Measurements from ENCODE around the gene PPARD. TPM values are rescaled to one million over a fixed set of nuclear protein-coding genes. Genes with fewer than 3 reads are reported as not detected.

Gene PPARD
- total RNA-seq, 1 experiment from 2014 or later, result 13.4 TPM

- no peak for DNase-seq (ENCODE audit: low read depth)
Observed at GRCh38 chr6:35465646-35466045, 123.3 kb downstream of the PPARD start.

- peak; percentile 92 for DNase-seq (ENCODE audit: low read depth)
Observed at GRCh38 chr6:35468181-35468979, 126.0 kb downstream of the PPARD start, which contains the start of gene RPL10A. TSS of gene RPL10A (plus strand) at chr6:35468401. CDS start at chr6:35468435, 34 bp downstream.

GRCh38 chr6:35468980-35469750, 126.8 kb downstream of the PPARD start:
- no peak for DNase-seq (ENCODE audit: low read depth)

GRCh38 chr6:35469751-35470662, 127.6 kb downstream of the PPARD start:
- DNase-seq (ENCODE audit: low read depth), result no peak

- DNase-seq (ENCODE audit: low read depth), result no peak
Observed at GRCh38 chr6:35470663-35471120, 128.3 kb downstream of the PPARD start.

GRCh38 chr6:35471836-35472345, 129.5 kb downstream of the PPARD start:
- no peak for DNase-seq (ENCODE audit: low read depth)

- no peak for DNase-seq (ENCODE audit: low read depth)
Observed at GRCh38 chr6:35473075-35473849, 130.9 kb downstream of the PPARD start.

GRCh38 chr6:35473850-35474130, 131.4 kb downstream of the PPARD start:
- no peak for DNase-seq (ENCODE audit: low read depth)

- no peak for DNase-seq (ENCODE audit: low read depth)
Observed at GRCh38 chr6:35474131-35474941, 132.0 kb downstream of the PPARD start.

- DNase-seq (ENCODE audit: low read depth), result no peak
Observed at GRCh38 chr6:35474942-35475570, 132.7 kb downstream of the PPARD start.

GRCh38 chr6:35475573-35475972, 133.2 kb downstream of the PPARD start:
- no peak for DNase-seq (ENCODE audit: low read depth)

GRCh38 chr6:35476004-35476403, 133.6 kb downstream of the PPARD start:
- no peak for DNase-seq (ENCODE audit: low read depth)

- no peak for DNase-seq (ENCODE audit: low read depth)
Observed at GRCh38 chr6:35477028-35477427, 134.7 kb downstream of the PPARD start.

Small RNAs within 50 kb of the gene (small RNA-seq; reads per million reads assigned to genes)
- not detected for gene MIR7111

Other genes starting within 250 kb of the PPARD start
- 0.13 TPM in 1 of 2 replicates, not detected in the other for gene TCP11, start 201.2 kb upstream of the PPARD start, total RNA-seq (2014; rRNA removed; shearing (Covaris generic))
- gene SCUBE3, start 128.6 kb upstream of the PPARD start, total RNA-seq (2014; rRNA removed; shearing (Covaris generic)), result 0.84 and 1.0 TPM in 2 replicates
- 11.6 and 14.0 TPM in 2 replicates for gene ZNF76, start 82.8 kb upstream of the PPARD start, total RNA-seq (2014; rRNA removed; shearing (Covaris generic))
- 8.9 and 9.1 TPM in 2 replicates for gene DEF6, start 44.7 kb upstream of the PPARD start, total RNA-seq (2014; rRNA removed; shearing (Covaris generic))
- gene FANCE, start 109.8 kb downstream of the PPARD start, total RNA-seq (2014; rRNA removed; shearing (Covaris generic)), result 15.5 and 16.0 TPM in 2 replicates
- 2,516 and 3,111 TPM in 2 replicates for gene RPL10A, start 125.8 kb downstream of the PPARD start, total RNA-seq (2014; rRNA removed; shearing (Covaris generic))
- 3.8 and 3.9 TPM in 2 replicates for gene TEAD3, start 154.5 kb downstream of the PPARD start, total RNA-seq (2014; rRNA removed; shearing (Covaris generic))
- gene TULP1, start 170.3 kb downstream of the PPARD start, total RNA-seq (2014; rRNA removed; shearing (Covaris generic)), result not detected in 2 replicates